T-helper 17 cell (primary cell): ENCODE data around the gene BHLHE41. TPM values are rescaled to one million over a fixed set of nuclear protein-coding genes. Genes with fewer than 3 reads are reported as not detected.
A peak's percentile ranks its signal among the peaks of the same experiment; 100 is the strongest.

Source experiments
- ATAC-seq: fragments of 150-1000 bp; cut with Tn5 transposase; 2 replicates; pipeline ENCODE4 v1.10.0; 2021; ENCODE audit warnings: mild to moderate bottlenecking, moderate library complexity
- DNase-seq, 3 donors: peaks; one replicate each; pipeline versions ENCODE4 v3.0.0 to v3.0.0-alpha.2; 2020 to 2021
- H3K9me3 ChIP-seq: one replicate; pipeline ENCODE4 v1.7.0; 2013; ENCODE audit warnings: low read length, mild to moderate bottlenecking; ENCODE audit not compliant: control insufficient read depth, poor library complexity, severe bottlenecking
- H3K27ac Mint-ChIP-seq: one replicate; pipeline ENCODE4 v1.8.0; 2022; ENCODE audit warnings: mild to moderate bottlenecking, moderate library complexity, mixed read lengths
- H3K27me3 Mint-ChIP-seq: one replicate; pipeline ENCODE4 v1.8.0; 2022; ENCODE audit warnings: mixed read lengths
- H3K36me3 Mint-ChIP-seq: one replicate; pipeline ENCODE4 v1.8.0; 2022; ENCODE audit warnings: low read depth, mixed read lengths
- H3K4me1 Mint-ChIP-seq: one replicate; pipeline ENCODE4 v1.8.0; 2022; ENCODE audit warnings: mild to moderate bottlenecking, mixed read lengths
- H3K4me3 Mint-ChIP-seq: one replicate; pipeline ENCODE4 v1.8.0; 2022; ENCODE audit warnings: mild to moderate bottlenecking, moderate library complexity, mixed read lengths
- total RNA-seq, 4 donors: library from RNA in 2 of 4; stranded (reverse) in 2 of 4; gene quantifications; one replicate each; pipeline ENCODE4 v1.2.3 and lab custom pipeline; 2022 to 2026

Gene BHLHE41
- total RNA-seq, 2 donors from 2014 or later, result 0.37 TPM; not detected in 1

DNA sequence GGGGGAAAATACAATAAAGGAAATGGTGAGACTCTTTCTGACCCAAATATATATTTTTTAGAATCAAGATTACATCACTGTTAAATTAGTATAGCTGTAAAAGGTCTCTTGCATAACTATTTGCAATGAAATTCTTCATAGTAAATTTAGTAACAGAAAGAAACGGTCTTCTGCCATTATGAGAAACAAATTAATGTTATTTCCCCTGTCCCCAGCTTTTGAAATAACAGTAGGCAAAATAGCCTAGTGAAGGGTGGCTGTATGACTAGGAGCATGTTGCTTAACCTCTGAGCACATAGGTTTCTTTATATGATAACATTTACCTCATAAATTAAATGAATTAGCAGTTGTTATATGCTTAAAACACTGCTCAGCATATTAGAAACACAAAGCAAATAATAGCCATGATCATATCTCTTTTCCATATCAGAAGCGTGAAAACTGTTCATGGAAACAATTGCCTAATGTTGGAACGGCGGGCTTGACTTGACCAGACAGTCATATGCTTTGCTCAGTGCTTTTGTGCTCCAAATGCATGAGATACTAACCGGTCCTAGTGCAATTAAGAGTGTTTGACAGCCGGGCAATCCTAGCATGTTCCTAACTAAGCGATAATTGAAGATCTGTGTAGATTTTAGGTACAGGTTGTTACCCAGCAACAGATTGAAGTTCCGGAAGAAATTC is 24.0 kb downstream of the BHLHE41 start:
- Mint-ChIP-seq H3K4me3 (no peak overlapping the region), H3K27me3 (peaks cover 57% of the 10 kb centered on the region), H3K4me1 (peaks cover 2% of the 10 kb centered on the region), H3K36me3 (no peaks in the 10 kb centered on the region), H3K27ac (no peak overlapping the region)
- no peak for ATAC-seq
- H3K9me3 ChIP-seq, result no peaks in the 10 kb centered on the region
- no peak for DNase-seq

DNA sequence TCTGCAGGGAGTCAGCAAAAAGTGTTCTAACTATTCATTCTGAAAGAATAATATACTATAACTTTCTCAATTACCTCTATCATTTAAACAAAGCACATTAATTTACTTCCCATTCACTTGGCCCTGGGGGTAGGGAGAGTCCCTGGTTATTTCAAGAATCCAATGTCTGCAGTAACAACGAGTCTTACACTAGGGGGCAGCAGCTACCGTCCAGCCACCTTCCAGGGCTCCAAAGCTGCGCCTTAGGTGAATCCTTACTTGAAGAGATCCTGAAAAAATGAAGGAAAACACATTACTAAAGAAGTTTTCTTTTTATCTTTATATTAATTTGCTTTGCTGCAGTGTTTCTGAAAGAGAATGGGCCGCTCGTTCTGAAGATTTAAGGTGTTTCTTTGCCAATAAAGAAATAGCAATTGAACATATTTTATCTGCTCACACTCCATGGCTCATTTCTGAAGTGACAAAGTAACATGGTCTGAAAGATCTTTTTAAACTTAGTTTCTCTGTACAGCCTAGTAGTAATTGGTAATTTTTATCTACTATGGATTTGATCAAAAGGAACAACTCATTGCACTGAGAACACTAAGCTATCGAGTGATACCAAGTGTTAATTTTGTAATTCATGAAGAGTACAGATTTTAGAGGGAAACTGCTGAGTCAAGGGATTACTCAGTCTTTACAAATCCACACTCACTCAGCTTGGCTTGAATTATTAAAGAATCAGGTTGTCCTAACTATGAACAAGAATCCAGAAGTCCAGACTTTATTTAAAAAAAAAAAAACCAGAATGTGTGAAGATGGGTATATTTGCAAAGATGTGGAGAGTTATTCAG is 27.6 kb downstream of the BHLHE41 start:
- Mint-ChIP-seq H3K36me3 (no peaks in the 10 kb centered on the region), H3K4me1 (peaks cover 4% of the 10 kb centered on the region), H3K4me3 (no peak overlapping the region), H3K27me3 (peaks cover 43% of the 10 kb centered on the region), H3K27ac (no peak overlapping the region)
- H3K9me3 ChIP-seq, result no peaks in the 10 kb centered on the region
- DNase-seq (peak; percentile 17 to 40 (median 26)), ATAC-seq (peak; percentile 94)

DNA sequence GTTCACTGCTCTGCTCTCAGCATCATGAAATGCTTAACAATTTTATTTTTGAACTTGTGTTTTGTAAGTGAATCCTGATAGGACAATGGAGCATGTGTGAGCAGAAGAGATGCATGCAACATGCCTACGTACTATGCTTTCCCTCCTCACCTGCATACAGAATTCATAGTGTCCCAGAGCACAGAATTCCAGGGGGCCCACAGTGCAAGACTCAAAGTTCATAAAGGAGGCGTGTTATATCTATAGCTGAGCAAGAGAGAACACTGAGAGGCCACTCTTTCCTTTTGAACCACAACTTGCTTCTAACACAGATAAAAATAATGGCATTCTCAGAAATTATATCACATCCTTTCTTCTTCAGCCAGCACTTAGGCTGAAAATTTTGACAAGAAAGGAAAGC is 28.8 kb downstream of the BHLHE41 start:
- DNase-seq, result no peak
- peaks cover 38% of the 10 kb centered on the region for H3K27me3 Mint-ChIP-seq
- H3K4me1 Mint-ChIP-seq, result peaks cover 7% of the 10 kb centered on the region
- no peak overlapping the region for H3K4me3 Mint-ChIP-seq
- H3K36me3 Mint-ChIP-seq, result no peaks in the 10 kb centered on the region
- no peaks in the 10 kb centered on the region for H3K9me3 ChIP-seq
- no peak for ATAC-seq
- no peak overlapping the region for H3K27ac Mint-ChIP-seq

DNA sequence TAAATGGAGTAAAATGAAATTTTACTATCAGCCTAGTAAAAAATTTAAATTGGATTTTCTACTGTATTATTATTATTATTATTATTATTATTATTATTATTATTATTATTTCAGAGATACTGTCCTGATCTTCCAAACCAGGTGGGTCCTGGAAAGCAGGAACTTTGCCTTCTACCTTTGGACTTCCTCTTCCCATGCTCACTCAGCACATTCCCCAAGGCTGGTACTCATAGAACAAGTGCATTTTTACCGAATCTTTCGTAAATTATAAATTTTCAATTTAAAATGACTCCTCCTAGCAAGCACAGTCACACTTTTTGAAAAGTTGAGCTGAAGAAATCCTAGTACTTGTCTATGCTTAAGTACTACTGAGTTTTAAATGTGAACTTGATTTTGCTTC is 29.7 kb downstream of the BHLHE41 start:
- Mint-ChIP-seq H3K27ac (no peak overlapping the region), H3K27me3 (peaks cover 30% of the 10 kb centered on the region), H3K4me3 (no peak overlapping the region), H3K36me3 (no peaks in the 10 kb centered on the region), H3K4me1 (peaks cover 7% of the 10 kb centered on the region)
- DNase-seq (no peak), ATAC-seq (no peak)
- H3K9me3 ChIP-seq, result no peaks in the 10 kb centered on the region

DNA sequence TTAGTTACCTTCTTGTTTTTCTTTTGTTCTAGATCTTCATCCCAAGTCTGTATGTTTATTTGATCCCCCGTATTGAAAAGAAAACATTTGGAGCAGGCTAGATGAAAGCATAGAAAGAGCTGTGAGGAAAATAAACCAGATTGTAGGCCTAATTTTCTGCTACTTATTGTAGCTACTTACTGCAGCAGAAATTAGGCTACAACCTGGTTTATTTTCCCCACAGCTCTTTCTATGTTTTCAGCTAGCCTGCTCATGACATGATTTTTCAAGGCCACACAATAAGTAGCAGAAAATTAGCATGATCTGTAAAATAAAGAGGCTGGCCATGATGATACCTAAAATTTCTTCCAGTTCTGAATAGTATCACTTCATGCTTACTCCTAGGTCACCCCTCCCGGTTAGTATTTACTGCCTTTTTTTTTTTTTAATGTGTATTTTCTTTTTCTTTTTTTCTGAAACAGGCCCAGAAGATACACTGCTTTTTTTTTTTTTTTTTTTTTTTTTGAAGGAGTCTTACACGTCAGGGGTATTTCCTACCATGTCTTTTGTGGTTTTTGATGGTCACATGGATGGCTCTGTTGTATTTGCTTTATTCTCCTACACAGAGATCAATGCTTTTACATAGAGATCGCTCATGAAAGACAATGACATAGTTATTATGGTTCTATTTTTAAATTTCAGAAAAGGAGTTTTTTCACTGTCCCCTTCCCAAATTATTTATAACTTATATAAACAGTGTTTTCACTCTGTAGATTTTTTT is 32.3 kb downstream of the BHLHE41 start:
- ATAC-seq (peak; percentile 40), DNase-seq (no peak)
- Mint-ChIP-seq H3K4me3 (no peak overlapping the region), H3K36me3 (no peaks in the 10 kb centered on the region), H3K27ac (no peak overlapping the region), H3K27me3 (peaks cover 24% of the 10 kb centered on the region), H3K4me1 (peaks cover 7% of the 10 kb centered on the region)
- no peaks in the 10 kb centered on the region for H3K9me3 ChIP-seq

DNA sequence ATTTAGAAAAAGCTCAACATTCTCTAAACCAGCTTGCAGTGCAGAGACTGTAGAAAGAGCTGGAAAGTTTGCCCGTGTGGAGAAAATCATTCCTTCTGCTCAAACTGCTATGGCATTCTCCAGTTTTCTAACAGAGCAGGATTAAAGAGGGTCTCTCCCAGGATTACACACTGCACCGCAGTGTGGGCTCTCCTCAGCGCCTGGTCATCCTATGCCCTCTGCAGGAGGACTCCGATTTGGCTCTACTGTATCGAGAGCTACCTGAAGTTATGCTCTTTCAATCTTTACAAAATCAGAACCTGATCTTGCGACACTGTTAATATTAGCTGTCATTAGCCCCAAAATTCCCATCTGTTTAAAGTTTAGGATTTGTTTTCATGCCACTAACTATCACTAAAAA is 33.0 kb downstream of the BHLHE41 start:
- H3K36me3 Mint-ChIP-seq, result no peaks in the 10 kb centered on the region
- H3K27me3 Mint-ChIP-seq, result peaks cover 21% of the 10 kb centered on the region
- H3K9me3 ChIP-seq, result no peaks in the 10 kb centered on the region
- ATAC-seq (no peak), DNase-seq (no peak)
- no peak overlapping the region for H3K27ac Mint-ChIP-seq
- no peak overlapping the region for H3K4me3 Mint-ChIP-seq
- peaks cover 7% of the 10 kb centered on the region for H3K4me1 Mint-ChIP-seq

DNA sequence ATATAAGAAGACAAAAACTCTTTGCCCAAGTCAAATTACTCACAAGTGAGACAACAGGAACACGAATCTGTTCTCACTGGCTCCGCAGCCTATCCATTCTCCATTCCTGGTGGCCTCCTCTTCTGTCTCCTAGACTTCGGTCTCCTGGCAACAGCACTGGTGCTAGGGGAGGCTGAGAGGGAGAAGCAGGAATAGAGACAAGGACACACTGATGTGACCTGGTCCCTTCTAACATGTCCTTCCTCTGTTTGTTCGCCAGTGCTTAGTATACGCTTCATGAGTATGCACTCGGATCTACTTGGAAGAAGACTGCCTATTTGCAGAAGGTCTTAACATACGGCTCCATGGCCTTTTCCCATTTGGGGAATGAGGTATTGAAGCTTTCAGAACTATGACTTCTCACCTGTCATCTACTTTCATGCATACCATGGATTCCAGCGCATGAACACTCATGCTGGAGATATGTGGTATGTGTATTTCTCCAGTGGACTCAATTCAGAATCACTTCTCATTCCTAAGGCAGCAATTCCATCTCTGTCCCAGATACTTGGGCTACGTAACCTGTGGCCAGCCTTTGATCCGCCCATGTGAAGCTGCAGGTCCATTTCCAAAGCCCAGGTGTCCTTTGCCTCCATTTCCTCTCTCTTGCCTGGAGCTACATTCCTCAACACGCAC is 33.9 kb downstream of the BHLHE41 start:
- H3K9me3 ChIP-seq, result no peaks in the 10 kb centered on the region
- ATAC-seq, result no peak
- Mint-ChIP-seq H3K36me3 (no peaks in the 10 kb centered on the region), H3K27ac (no peak overlapping the region), H3K4me1 (peaks cover 7% of the 10 kb centered on the region), H3K27me3 (peaks cover 21% of the 10 kb centered on the region), H3K4me3 (no peak overlapping the region)
- no peak for DNase-seq

DNA sequence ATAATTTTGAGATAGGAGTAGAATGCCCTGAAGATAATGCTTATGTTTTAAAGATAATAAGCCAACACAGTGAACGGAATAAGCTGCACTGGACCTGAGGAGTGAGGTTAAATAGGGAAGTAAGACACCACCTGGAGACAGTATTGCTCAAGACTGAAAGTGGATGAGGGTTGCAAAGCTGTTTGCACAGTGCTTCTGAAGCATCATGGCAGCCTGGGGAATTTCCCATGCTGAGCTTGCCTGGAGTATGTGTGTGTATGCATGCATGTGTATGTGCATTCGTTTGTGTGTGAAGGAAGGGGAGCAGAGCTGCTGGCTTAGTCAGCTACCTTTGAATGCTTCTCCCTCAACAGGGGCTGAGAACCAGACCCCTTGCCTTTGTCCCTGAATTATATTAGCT is 35.8 kb downstream of the BHLHE41 start:
- ATAC-seq (no peak), DNase-seq (no peak)
- Mint-ChIP-seq H3K27me3 (peaks cover 13% of the 10 kb centered on the region), H3K4me3 (no peak overlapping the region), H3K27ac (no peak overlapping the region), H3K36me3 (no peaks in the 10 kb centered on the region), H3K4me1 (peaks cover 2% of the 10 kb centered on the region)
- no peaks in the 10 kb centered on the region for H3K9me3 ChIP-seq

DNA sequence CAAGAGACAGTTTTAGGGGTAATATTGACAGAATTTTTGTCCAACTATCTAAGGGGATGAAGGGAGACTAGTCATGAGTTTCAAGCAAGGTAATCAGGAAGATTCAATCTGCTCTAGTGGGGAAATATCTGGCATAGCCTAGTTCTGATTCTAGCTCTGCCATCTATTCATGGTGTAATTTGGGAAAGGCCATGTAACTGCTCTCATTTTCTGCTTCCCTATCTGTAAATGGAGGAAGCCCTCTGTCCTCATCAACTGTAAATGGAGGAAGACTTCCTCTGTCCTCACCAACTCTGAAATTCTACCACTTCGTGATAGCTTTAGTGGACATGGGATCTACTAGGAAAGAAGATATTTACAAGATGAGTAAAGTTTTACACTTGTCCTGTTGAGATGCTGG is 37.9 kb downstream of the BHLHE41 start:
- H3K9me3 ChIP-seq, result no peaks in the 10 kb centered on the region
- Mint-ChIP-seq H3K4me1 (peaks cover 2% of the 10 kb centered on the region), H3K27ac (no peak overlapping the region), H3K4me3 (no peak overlapping the region), H3K27me3 (peaks cover 13% of the 10 kb centered on the region), H3K36me3 (no peaks in the 10 kb centered on the region)
- ATAC-seq (no peak), DNase-seq (no peak)

DNA sequence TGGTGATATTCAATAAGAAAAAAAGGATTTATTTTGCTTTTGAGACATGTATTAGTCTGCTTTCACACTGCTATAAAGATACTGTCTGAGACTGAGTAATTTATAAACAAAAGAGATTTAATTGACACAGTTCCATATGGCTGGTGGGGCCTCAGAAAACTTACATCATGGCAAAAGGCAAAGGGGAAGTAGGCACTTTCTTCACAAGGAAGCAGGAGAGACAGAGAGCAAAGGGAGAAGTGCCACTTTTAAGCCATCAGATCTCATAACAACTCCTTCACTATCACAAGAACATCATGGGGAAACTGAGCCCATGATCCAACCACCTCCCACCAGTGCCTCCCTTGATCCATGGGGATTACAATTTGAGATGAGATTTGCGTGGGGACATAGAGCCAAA is 43.9 kb downstream of the BHLHE41 start:
- ATAC-seq, result no peak
- Mint-ChIP-seq H3K27me3 (peaks cover 9% of the 10 kb centered on the region), H3K27ac (no peak overlapping the region), H3K4me3 (no peak overlapping the region), H3K36me3 (no peaks in the 10 kb centered on the region), H3K4me1 (no peaks in the 10 kb centered on the region)
- DNase-seq, result no peak
- H3K9me3 ChIP-seq, result no peaks in the 10 kb centered on the region

DNA sequence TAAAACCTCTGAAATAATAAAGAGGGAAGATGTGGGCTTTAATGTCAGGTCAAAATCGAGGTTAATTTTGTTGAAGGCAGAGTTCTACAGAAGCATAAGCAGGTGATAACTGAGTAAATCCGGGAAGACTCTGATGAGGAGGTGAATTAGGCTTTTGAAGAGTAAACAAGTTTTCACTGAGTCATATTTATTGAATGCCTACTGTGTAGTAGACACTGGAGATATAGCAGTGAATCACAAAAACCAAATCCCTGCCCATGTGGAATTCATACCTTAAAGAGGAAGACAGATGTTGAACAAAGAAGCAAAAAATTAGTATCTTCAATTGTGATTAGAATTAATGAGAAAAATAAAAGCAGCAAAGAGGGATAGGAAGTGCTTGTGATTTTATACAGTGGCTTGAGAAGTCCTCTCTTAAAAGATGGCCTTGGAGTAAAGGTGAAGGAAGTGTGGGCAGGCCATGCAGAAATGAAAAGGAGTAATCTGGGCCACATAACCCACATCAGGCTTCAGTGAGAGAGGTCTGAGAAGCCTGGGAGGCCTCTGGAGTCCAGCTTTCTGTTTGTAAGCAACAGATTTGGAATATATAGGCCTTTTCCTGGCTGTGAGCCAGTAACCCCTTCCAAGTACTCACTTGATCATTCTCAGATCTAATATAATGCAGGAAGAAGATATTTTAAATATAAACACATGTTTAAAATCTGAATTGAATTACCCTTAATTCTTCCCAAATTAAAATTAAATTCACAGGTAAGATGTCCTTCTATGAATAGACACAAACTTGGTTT is 46.7 kb downstream of the BHLHE41 start:
- peaks cover 15% of the 10 kb centered on the region for H3K27me3 Mint-ChIP-seq
- no peaks in the 10 kb centered on the region for H3K9me3 ChIP-seq
- H3K27ac Mint-ChIP-seq, result no peak overlapping the region
- ATAC-seq, result no peak
- no peak for DNase-seq
- no peak overlapping the region for H3K4me3 Mint-ChIP-seq
- no peaks in the 10 kb centered on the region for H3K36me3 Mint-ChIP-seq
- H3K4me1 Mint-ChIP-seq, result no peaks in the 10 kb centered on the region
